Prostate gland (tissue), 2 donors: Measurements from ENCODE around the gene EPYC. TPM values are rescaled to one million over a fixed set of nuclear protein-coding genes. Genes with fewer than 3 reads are reported as not detected.

Experiments
- DNase-seq: peaks from one replicate; pipeline ENCODE4 v3.0.0-alpha.2; 2019; ENCODE audit warnings: low spot score
- H3K27ac ChIP-seq, 2 donors: fragments of 200-600 bp; sonication (generic); 2 replicates each; pipeline ENCODE4 v1.5.1; 2017 to 2019
- H3K27me3 ChIP-seq: fragments of 200-600 bp; sonication (generic); replicated peaks from 2 replicates; pipeline ENCODE4 v1.5.1; 2019; ENCODE audit not compliant: insufficient read depth
- H3K36me3 ChIP-seq, 2 donors: fragments of 200-600 bp; sonication (generic); 1 replicate in 1 of 2; 2 replicates in 1 of 2; pipeline versions ENCODE4 v1.5.1 to v1.8.1; 2017 to 2019
- H3K4me1 ChIP-seq: fragments of 200-600 bp; sonication (generic); replicated peaks from 2 replicates; pipeline ENCODE4 v1.5.1; 2019
- H3K4me3 ChIP-seq, 2 donors: fragments of 200-600 bp; sonication (generic); 2 replicates each; pipeline ENCODE4 v1.5.1; 2017 to 2019
- H3K9me3 ChIP-seq: fragments of 200-600 bp; sonication (generic); 2 replicates; pipeline ENCODE4 v1.5.1; 2017
- POLR2A ChIP-seq: fragments of 450-650 bp; IDR thresholded peaks from one replicate; pipeline ENCODE4 v1.6.1; 2016; ENCODE audit warnings: antibody characterized with exemption, mild to moderate bottlenecking
- POLR2AphosphoS5 ChIP-seq: sonication (generic); formaldehyde crosslinking; IDR thresholded peaks from one replicate; pipeline ENCODE4 v1.6.1; 2017; ENCODE audit warnings: antibody characterized with exemption
- WGBS: methylation state at CpG from one replicate; pipeline ENCODE4 v1.1.5; 2018; 5-methylcytosine and 5-hydroxymethylcytosine counted together
- intact Hi-C: fragments of 100-400 bp; cut with DNase I; formaldehyde crosslinking; loops from one replicate; pipeline ENCODE4 v1.14.2; 2022
- total RNA-seq, 2 donors: library from RNA; depleted of rRNA; stranded (reverse); fragments of >200 nt; gene quantifications; one replicate each; pipeline ENCODE4 v1.1.0, GENCODE V29; 2016
- TF ChIP-seq, protein P1 (sequence below), 4 experiments: fragments of 200-600 bp in 2 of 4; fragments of 450-650 bp in 2 of 4; sonication (generic) in 2 of 4; IDR thresholded peaks; 1 replicate in 3 of 4; 2 replicates in 1 of 4; pipeline ENCODE4 v1.5.1; 2016 to 2019; ENCODE audit warnings: antibody characterized with exemption in 4 of 4, mild to moderate bottlenecking in 2 of 4, moderate library complexity in 2 of 4

Gene EPYC
- total RNA-seq, 2 donors from 2014 or later: not detected

DNA sequence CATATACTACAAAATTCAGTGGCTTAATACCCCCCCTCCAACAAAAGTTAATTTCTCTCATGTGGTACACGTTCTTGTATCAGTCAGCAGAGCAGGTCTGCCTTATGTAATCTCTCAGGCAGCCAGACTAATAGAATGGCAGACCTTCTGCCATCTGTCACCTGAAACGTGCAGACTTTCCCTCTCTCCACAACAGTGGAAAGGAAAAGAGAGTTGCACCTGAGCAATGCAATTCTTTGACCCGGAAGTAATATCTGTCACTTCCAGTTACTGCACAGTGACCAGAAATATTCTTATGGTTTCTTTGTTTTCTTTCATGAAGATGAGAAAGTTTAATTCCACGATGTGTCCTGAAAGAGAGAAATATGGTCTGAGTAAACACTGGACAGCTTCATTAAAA is 38.6 kb upstream of the EPYC start:
- no peaks in the 10 kb centered on the region for H3K9me3 ChIP-seq
- TF ChIP-seq POLR2A (no peak), POLR2AphosphoS5 (no peak)
- TF ChIP-seq, protein P1, sequence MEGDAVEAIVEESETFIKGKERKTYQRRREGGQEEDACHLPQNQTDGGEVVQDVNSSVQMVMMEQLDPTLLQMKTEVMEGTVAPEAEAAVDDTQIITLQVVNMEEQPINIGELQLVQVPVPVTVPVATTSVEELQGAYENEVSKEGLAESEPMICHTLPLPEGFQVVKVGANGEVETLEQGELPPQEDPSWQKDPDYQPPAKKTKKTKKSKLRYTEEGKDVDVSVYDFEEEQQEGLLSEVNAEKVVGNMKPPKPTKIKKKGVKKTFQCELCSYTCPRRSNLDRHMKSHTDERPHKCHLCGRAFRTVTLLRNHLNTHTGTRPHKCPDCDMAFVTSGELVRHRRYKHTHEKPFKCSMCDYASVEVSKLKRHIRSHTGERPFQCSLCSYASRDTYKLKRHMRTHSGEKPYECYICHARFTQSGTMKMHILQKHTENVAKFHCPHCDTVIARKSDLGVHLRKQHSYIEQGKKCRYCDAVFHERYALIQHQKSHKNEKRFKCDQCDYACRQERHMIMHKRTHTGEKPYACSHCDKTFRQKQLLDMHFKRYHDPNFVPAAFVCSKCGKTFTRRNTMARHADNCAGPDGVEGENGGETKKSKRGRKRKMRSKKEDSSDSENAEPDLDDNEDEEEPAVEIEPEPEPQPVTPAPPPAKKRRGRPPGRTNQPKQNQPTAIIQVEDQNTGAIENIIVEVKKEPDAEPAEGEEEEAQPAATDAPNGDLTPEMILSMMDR (IDR thresholded peaks at IDR 0.05): no peak
- no peaks in the 10 kb centered on the region for H3K27me3 ChIP-seq
- H3K27ac ChIP-seq: no peak overlapping the region
- intact Hi-C loops: loop anchor here (10.0 kb wide), 1 partner anchor 91 kb away; no protein-coding TSS in a partner anchor
- H3K36me3 ChIP-seq: no peaks in the 10 kb centered on the region
- WGBS: 66% methylated on average over 4 of the region's 4 CpGs
- H3K4me1 ChIP-seq: no peaks in the 10 kb centered on the region
- no peak for DNase-seq
- no peak overlapping the region for H3K4me3 ChIP-seq

DNA sequence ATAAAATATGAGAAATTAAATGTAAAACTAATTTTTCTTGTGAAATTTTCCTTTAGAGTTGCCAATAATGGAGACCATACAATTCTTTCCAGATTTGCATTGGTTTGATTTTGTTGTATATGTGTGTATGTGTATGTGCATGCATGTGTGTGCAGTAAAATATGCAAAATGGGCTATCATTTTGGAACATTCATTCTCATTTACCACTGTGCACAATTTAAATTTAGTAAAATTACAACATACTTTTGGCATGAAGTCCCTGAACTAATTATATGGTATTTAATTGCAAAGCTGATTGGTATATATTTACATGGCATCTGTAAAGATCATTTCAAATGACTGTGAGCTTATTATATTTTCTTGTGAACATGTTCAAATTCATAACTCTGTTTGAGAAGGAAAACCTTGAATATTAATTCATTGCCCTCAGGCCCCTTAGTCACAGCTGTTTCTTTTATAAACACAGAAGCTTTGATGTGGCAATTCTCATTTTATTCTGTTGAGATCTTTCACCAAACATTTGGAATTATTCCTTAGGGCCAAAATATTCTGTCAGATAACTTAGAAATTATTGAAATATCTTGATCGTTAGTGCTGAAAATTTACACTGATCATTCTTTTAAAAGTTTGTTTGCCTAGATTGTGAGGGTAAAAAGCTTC is 35.5 kb upstream of the EPYC start:
- Histone ChIP-seq H3K36me3 (no peaks in the 10 kb centered on the region), H3K9me3 (no peaks in the 10 kb centered on the region), H3K27ac (no peak overlapping the region), H3K4me3 (no peak overlapping the region), H3K27me3 (no peaks in the 10 kb centered on the region), H3K4me1 (no peaks in the 10 kb centered on the region)
- intact Hi-C loops: loop anchor here (10.0 kb wide), 1 partner anchor 95 kb away; no protein-coding TSS in a partner anchor
- TF ChIP-seq, protein P1 (IDR thresholded peaks at IDR 0.05): no peak
- no peak for TF ChIP-seq POLR2AphosphoS5
- no peak for DNase-seq
- WGBS: 34% methylated on average over 1 of the region's 1 CpG

DNA sequence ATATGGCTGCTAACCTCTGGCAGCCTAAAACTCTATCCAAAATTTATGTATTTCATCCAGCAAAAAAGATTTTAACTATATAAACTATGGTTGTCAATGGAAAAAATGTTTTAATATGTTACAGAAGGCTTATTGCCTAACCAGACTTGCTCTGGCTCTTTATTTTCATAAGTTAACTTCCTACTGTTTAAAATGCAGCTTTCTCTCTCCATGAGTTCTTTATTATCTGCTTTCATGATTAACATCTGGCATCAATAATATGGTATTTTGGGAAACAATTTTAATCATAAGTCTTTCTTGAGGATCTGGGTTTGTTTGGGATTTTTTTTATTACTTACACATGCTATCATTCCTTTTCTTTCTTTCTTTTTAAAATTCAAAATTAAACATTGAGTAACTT is 32.5 kb upstream of the EPYC start:
- no peaks in the 10 kb centered on the region for H3K36me3 ChIP-seq
- H3K9me3 ChIP-seq: no peaks in the 10 kb centered on the region
- H3K27me3 ChIP-seq: no peaks in the 10 kb centered on the region
- intact Hi-C loops: no loop called here
- H3K4me1 ChIP-seq: no peaks in the 10 kb centered on the region
- no peak for DNase-seq
- no peak for TF ChIP-seq POLR2AphosphoS5
- TF ChIP-seq, protein P1 (IDR thresholded peaks at IDR 0.05): no peak
- no peak for TF ChIP-seq POLR2A
- H3K27ac ChIP-seq: no peak overlapping the region
- H3K4me3 ChIP-seq: no peak overlapping the region

DNA sequence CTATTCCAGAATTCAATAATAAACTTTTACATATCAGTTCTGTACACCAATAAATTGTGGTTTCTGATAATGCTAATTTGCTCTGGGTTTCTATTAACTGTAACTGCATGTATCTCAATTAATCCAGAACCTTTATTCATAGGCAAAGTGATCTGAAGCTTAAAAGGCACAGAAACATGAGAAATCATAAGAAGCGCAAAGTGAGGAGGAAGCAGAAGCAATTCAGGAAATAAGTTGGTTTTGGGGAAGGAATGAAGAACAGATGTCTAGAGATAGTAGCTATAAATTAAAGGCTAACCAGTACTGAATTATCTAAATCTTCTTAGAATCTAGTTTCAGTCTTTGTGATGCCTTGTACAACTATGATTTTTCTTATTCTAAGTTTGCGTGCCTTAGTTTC is 28.5 kb upstream of the EPYC start:
- Histone ChIP-seq H3K36me3 (no peaks in the 10 kb centered on the region), H3K9me3 (no peaks in the 10 kb centered on the region), H3K4me1 (no peaks in the 10 kb centered on the region), H3K27ac (no peak overlapping the region), H3K27me3 (no peaks in the 10 kb centered on the region), H3K4me3 (no peak overlapping the region)
- TF ChIP-seq POLR2A (no peak), POLR2AphosphoS5 (no peak)
- TF ChIP-seq, protein P1 (IDR thresholded peaks at IDR 0.05): no peak
- WGBS: 83% methylated on average over 2 of the region's 2 CpGs
- DNase-seq: no peak
- intact Hi-C loops: no loop called here

DNA sequence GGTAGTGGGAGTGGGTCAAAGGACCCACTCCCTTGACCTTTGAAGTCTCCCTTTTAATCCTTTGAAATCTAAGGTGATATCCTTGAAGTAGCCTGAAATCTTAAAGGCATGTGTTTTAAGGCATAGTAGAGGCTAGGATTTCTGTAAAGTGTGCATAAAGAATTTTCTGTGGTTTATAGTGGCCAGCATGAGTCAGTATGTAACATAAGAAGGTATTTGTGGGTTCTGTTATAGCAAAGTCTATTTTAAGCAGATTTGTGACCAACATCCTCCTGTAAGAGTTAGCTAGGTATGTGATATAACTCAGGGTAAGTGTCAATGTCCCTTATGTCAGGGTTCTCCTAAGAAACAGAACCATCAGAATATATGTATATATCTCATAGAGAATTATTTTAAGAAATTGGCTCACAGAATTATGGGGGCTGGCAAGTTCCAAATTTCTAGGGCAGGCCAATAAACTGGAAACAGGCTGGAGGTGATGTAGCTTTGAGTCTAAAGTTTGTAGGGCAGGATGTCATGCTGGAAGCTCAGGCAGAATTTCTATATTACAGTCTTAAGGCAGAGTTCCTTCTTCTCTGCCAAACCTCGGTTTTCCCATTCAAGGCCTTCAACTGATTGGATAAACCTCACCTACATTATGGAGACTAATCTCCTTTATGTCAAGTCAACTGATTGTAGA is 18.7 kb upstream of the EPYC start:
- Histone ChIP-seq H3K4me1 (no peaks in the 10 kb centered on the region), H3K4me3 (no peak overlapping the region), H3K9me3 (no peaks in the 10 kb centered on the region), H3K27me3 (no peaks in the 10 kb centered on the region), H3K36me3 (no peaks in the 10 kb centered on the region), H3K27ac (no peak overlapping the region)
- TF ChIP-seq POLR2AphosphoS5: no peak
- TF ChIP-seq, protein P1 (IDR thresholded peaks at IDR 0.05): no peak
- TF ChIP-seq POLR2A: no peak
- 91% methylated on average over 1 of the region's 1 CpG for WGBS
- no peak for DNase-seq
- intact Hi-C loops: no loop called here
